HCT116 (cell line): ENCODE results near the gene LPAR5. TPM values are rescaled to one million over a fixed set of nuclear protein-coding genes. Genes with fewer than 3 reads are reported as not detected.

Experiments
- ATAC-seq: fragments of 200-7000 bp; cut with Tn5 transposase; 2 replicates; pipeline ENCODE4 v1.9.1; 2020; ENCODE audit warnings: mild to moderate bottlenecking, moderate library complexity
- BruUV-seq: library from RNA; stranded (reverse); fragments of 400-500 nt; replicated peaks from 2 replicates; lab custom pipeline; 2021; lab: Mats Ljungman, UMichigan
- CTCF ChIA-PET: fragments of 300-600 bp; sonication (Branson Sonifier 250); formaldehyde crosslinking; loops from one replicate; lab custom pipeline; 2021; ENCODE audit warnings: antibody characterized with exemption; lab: Charles Lee
- POLR2A ChIA-PET: fragments of 300-600, 350-600 bp; sonication (Branson Sonifier 250); formaldehyde crosslinking; loops from one replicate; lab custom pipeline; 2021; ENCODE audit warnings: antibody characterized with exemption; lab: Charles Lee
- RAD21 ChIA-PET, 2 experiments: fragments of 300-600 bp; sonication (Branson Sonifier 250); formaldehyde crosslinking; loops; one replicate each; lab custom pipeline; 2023; ENCODE audit warnings: low total read pairs in 2 of 2; ENCODE audit not compliant: uncharacterized antibody in 2 of 2, unreplicated experiment in 2 of 2, low non-redundant PET in 1 of 2; lab: Charles Lee
- DNase-seq: peaks from one replicate; pipeline ENCODE4 v3.0.0-alpha.2; 2010; ENCODE audit warnings: low read depth, low spot score
- H2AFZ ChIP-seq: fragments of 200-600 bp; shearing (Covaris generic), sonication (generic); 2 replicates; pipeline ENCODE4 v1.6.1; 2017; ENCODE audit warnings: low read depth, mixed run types, mixed read lengths, antibody characterized with exemption, low read length; ENCODE audit not compliant: poor library complexity, severe bottlenecking
- H3K27ac ChIP-seq: 2 replicates; pipeline ENCODE4 v1.5.1; 2012; ENCODE audit warnings: low read depth, low read length
- H3K27me3 ChIP-seq: fragments of 200-600 bp; sonication (generic); 2 replicates; pipeline ENCODE4 v1.6.1; 2016; ENCODE audit warnings: mixed run types, low read length, mixed read lengths; ENCODE audit not compliant: insufficient read depth
- H3K36me3 ChIP-seq, 2 experiments: fragments of 200-500 bp in 1 of 2; fragments of 200-600 bp in 1 of 2; sonication (Bioruptor generic) in 1 of 2; sonication (generic) in 1 of 2; 2 replicates each; pipeline versions ENCODE4 v1.5.1 to v1.6.1; 2014 to 2016; ENCODE audit warnings: low read length in 2 of 2, inconsistent platforms in 1 of 2, mixed read lengths in 1 of 2, mixed run types in 1 of 2; ENCODE audit not compliant: insufficient read depth in 2 of 2, control insufficient read depth in 1 of 2
- H3K4me1 ChIP-seq, 2 experiments: fragments of 200-600 bp in 1 of 2; sonication (generic) in 1 of 2; 2 replicates each; pipeline versions ENCODE4 v1.5.1 to v1.6.1; 2012 to 2017; ENCODE audit warnings: low read length in 2 of 2, inconsistent platforms in 1 of 2, mild to moderate bottlenecking in 1 of 2, mixed read lengths in 1 of 2, mixed run types in 1 of 2, moderate library complexity in 1 of 2; ENCODE audit not compliant: insufficient read depth in 2 of 2, control insufficient read depth in 1 of 2
- H3K4me2 ChIP-seq: fragments of 200-600 bp; sonication (generic); 2 replicates; pipeline ENCODE4 v1.6.1; 2017; ENCODE audit warnings: mixed run types, low read length, mixed read lengths
- H3K4me3 ChIP-seq, 2 experiments: fragments of 200-600 bp in 1 of 2; sonication (generic) in 1 of 2; replicated peaks in 1 of 2; 2 replicates each; pipeline ENCODE4 v1.5.1; 2011 to 2016; ENCODE audit warnings: low read length in 2 of 2, control low read depth in 1 of 2, low read depth in 1 of 2, mild to moderate bottlenecking in 1 of 2, mixed read lengths in 1 of 2, mixed run types in 1 of 2
- H3K79me2 ChIP-seq: fragments of 200-600 bp; sonication (generic); 2 replicates; pipeline ENCODE4 v1.6.1; 2017; ENCODE audit warnings: mild to moderate bottlenecking, mixed run types, low read length, moderate library complexity, mixed read lengths; ENCODE audit not compliant: insufficient read depth
- H3K9ac ChIP-seq: fragments of 200-600 bp; sonication (generic); 2 replicates; pipeline ENCODE4 v1.6.1; 2016; ENCODE audit warnings: low read length, mixed read lengths
- H3K9me2 ChIP-seq: fragments of 200-600 bp; sonication (generic), shearing (Covaris generic); 2 replicates; pipeline ENCODE4 v1.6.1; 2017; ENCODE audit warnings: mixed run types, mild to moderate bottlenecking, moderate library complexity; ENCODE audit not compliant: insufficient read depth
- H3K9me3 ChIP-seq, 2 experiments: fragments of 200-500 bp in 1 of 2; fragments of 200-600 bp in 1 of 2; sonication (Bioruptor generic) in 1 of 2; sonication (generic) in 1 of 2; 2 replicates each; pipeline ENCODE4 v1.6.1; 2014 to 2017; ENCODE audit warnings: low read length in 2 of 2, mixed read lengths in 2 of 2, inconsistent platforms in 1 of 2, low read depth in 1 of 2, mild to moderate bottlenecking in 1 of 2, mixed run types in 1 of 2, moderate library complexity in 1 of 2; ENCODE audit not compliant: control insufficient read depth in 1 of 2, insufficient read depth in 1 of 2
- H4K20me1 ChIP-seq: fragments of 200-600 bp; sonication (generic), shearing (Covaris generic); 2 replicates; pipeline ENCODE4 v1.6.1; 2017; ENCODE audit warnings: mixed run types, mild to moderate bottlenecking, moderate library complexity; ENCODE audit not compliant: insufficient read depth
- EZH2 ChIP-seq: fragments of 200-600 bp; sonication (generic); IDR thresholded peaks from 2 replicates; pipeline ENCODE4 v1.6.1; 2017; ENCODE audit warnings: antibody characterized with exemption, mixed run types
- JUND ChIP-seq: IDR thresholded peaks from 2 replicates; pipeline ENCODE4 v1.6.1; 2012
- REST ChIP-seq: IDR thresholded peaks from 2 replicates; pipeline ENCODE4 v1.6.1; 2012; ENCODE audit warnings: low read depth
- TCF7L2 ChIP-seq: IDR thresholded peaks from 2 replicates; pipeline ENCODE4 v1.7.0; 2011; ENCODE audit warnings: borderline replicate concordance, inconsistent platforms; ENCODE audit not compliant: insufficient read depth, insufficient read length; ENCODE audit errors: extremely low read depth
- intact Hi-C: fragments of 100-400 bp; cut with micrococcal nuclease; formaldehyde crosslinking; loops from 2 replicates; pipeline ENCODE4 v1.10.0; 2022
- total RNA-seq: library from RNA; stranded (reverse); gene quantifications from one replicate; pipeline ENCODE4 v1.2.1, GENCODE V29; 2021; ENCODE audit not compliant: unreplicated experiment

LPAR5 gene
- total RNA-seq, 1 experiment from 2014 or later, result 5.2 TPM

GRCh38 chr12:6608592-6609281 lies 27.0 kb downstream of the LPAR5 start:
- peaks cover 29% of the 10 kb centered on the region for H3K79me2 ChIP-seq
- ChIA-PET CTCF (interaction anchor here (0.6 to 1.3 kb wide), 4 partner anchors 69 to 1139 kb away, joined by 3 to 5 read pairs (median 4); partner anchors contain the start of genes CLEC4C and ZNF384), POLR2A (interaction anchor here (0.6 to 1.6 kb wide), 8 partner anchors 69 to 335 kb away, joined by 3 to 6 read pairs (median 4); partner anchors contain the start of genes C12orf57, GAPDH, RNU7-1 and ZNF384), RAD21 (no interaction called here)
- no peaks in the 10 kb centered on the region; the same call in 1 of the 2 replicates for H4K20me1 ChIP-seq
- no peaks in the 10 kb centered on the region for H3K9me3 ChIP-seq
- H3K27ac ChIP-seq, result peak overlapping the region; percentile 77
- DNase-seq (no peak), ATAC-seq (no peak)
- H3K9ac ChIP-seq, result 0 out of 2 replicates have a peak overlapping the region, but pooled peaks have one; percentile 16
- peaks cover 4 to 17% of the 10 kb centered on the region in 2 experiments for H3K36me3 ChIP-seq
- H3K4me3 ChIP-seq, result no peak overlapping the region
- no peaks in the 10 kb centered on the region for H3K9me2 ChIP-seq
- peaks cover 53 to 63% of the 10 kb centered on the region in 2 experiments for H3K4me1 ChIP-seq
- intact Hi-C loops, result loop anchor here (5.0 kb wide), 2 partner anchors 41 to 244 kb away; partner anchors contain the start of genes CDCA3, NOP2 and USP5
- TSS peak; percentile 83 for BruUV-seq
- H2AFZ ChIP-seq, result no peak overlapping the region
- no peak for TF ChIP-seq REST
- no peak for TF ChIP-seq EZH2
- TF ChIP-seq TCF7L2, result no peak
- no peak for TF ChIP-seq JUND
- no peaks in the 10 kb centered on the region for H3K27me3 ChIP-seq
- H3K4me2 ChIP-seq, result peak overlapping the region; percentile 69
